Fibroblast of lung (primary cell): ENCODE measurements around the gene CPA4. TPM values are rescaled to one million over a fixed set of nuclear protein-coding genes. Genes with fewer than 3 reads are reported as not detected.

Source experiments
- DNase-seq, 2 donors: peaks; one replicate each; pipeline versions ENCODE4 v3.0.0 to v3.0.0-alpha.2; 2010; ENCODE audit warnings: low read depth in 2 of 2
- H2AFZ ChIP-seq: 2 replicates; pipeline ENCODE4 v1.5.1; 2012; ENCODE audit warnings: low read length, control low read depth, inconsistent platforms
- H3K27ac ChIP-seq: 2 replicates; pipeline ENCODE4 v1.5.1; 2011; ENCODE audit warnings: low read length, control low read depth; ENCODE audit not compliant: insufficient read depth
- H3K27me3 ChIP-seq: 2 replicates; pipeline ENCODE4 v1.5.1; 2011; ENCODE audit warnings: mild to moderate bottlenecking, low read length; ENCODE audit not compliant: control insufficient read depth, insufficient read depth
- H3K36me3 ChIP-seq: 2 replicates; pipeline ENCODE4 v1.5.1; 2011; ENCODE audit warnings: low read length; ENCODE audit not compliant: control insufficient read depth, insufficient read depth
- H3K4me1 ChIP-seq: 2 replicates; pipeline ENCODE4 v1.5.1; 2011; ENCODE audit warnings: low read length; ENCODE audit not compliant: control insufficient read depth, insufficient read depth; ENCODE audit errors: extremely low read depth
- H3K4me2 ChIP-seq: 2 replicates; pipeline ENCODE4 v1.5.1; 2011; ENCODE audit warnings: low read length, control low read depth; ENCODE audit not compliant: insufficient read depth; ENCODE audit errors: extremely low read depth
- H3K4me3 ChIP-seq, 4 experiments: fragments of 200-600 bp in 1 of 4; sonication (generic) in 1 of 4; replicated peaks in 1 of 4; 2 replicates each; pipeline ENCODE4 v1.5.1; 2011 to 2016; ENCODE audit warnings: low read length in 4 of 4, low read depth in 3 of 4, mild to moderate bottlenecking in 3 of 4, control low read depth in 2 of 4, inconsistent platforms in 1 of 4, mixed read lengths in 1 of 4; ENCODE audit not compliant: insufficient read depth in 1 of 4; ENCODE audit errors: control extremely low read depth in 1 of 4
- H3K79me2 ChIP-seq: 2 replicates; pipeline ENCODE4 v1.5.1; 2012; ENCODE audit warnings: mild to moderate bottlenecking, low read length, inconsistent platforms; ENCODE audit not compliant: control insufficient read depth, insufficient read depth
- H3K9ac ChIP-seq: 2 replicates; pipeline ENCODE4 v1.5.1; 2011; ENCODE audit warnings: mild to moderate bottlenecking, low read length, control low read depth; ENCODE audit not compliant: insufficient read depth
- H3K9me3 ChIP-seq: 2 replicates; pipeline ENCODE4 v1.5.1; 2012; ENCODE audit warnings: low read depth, low read length; ENCODE audit not compliant: control insufficient read depth, insufficient read depth
- H4K20me1 ChIP-seq: 2 replicates; pipeline ENCODE4 v1.5.1; 2011; ENCODE audit warnings: low read length; ENCODE audit not compliant: control insufficient read depth, insufficient read depth; ENCODE audit errors: extremely low read depth
- EZH2 ChIP-seq: IDR thresholded peaks from 2 replicates; pipeline ENCODE4 v1.5.1; 2012; ENCODE audit warnings: low read length, control low read depth, mild to moderate bottlenecking; ENCODE audit errors: missing control alignments
- polyA plus RNA-seq, 2 donors: library from polyadenylated mRNA; depleted of rRNA in 1 of 2; stranded (reverse) in 1 of 2; unstranded in 1 of 2; fragments of >200 nt; gene quantifications; 2 replicates each; pipeline ENCODE4 v1.2.1, GENCODE V29; 2011 to 2012; ENCODE audit warnings: missing spikeins in 1 of 2
- total RNA-seq: library from RNA; depleted of rRNA; stranded (reverse); fragments of >200 nt; gene quantifications from 2 replicates; pipeline ENCODE4 v1.2.1, GENCODE V29; 2014
- TF ChIP-seq, protein P1 (sequence below), 2 donors: IDR thresholded peaks in 1 of 2; conservative IDR thresholded peaks in 1 of 2; 1 replicate in 1 of 2; 2 replicates in 1 of 2; pipeline ENCODE4 v1.5.1; 2011 to 2012; ENCODE audit warnings: low read length in 2 of 2, control low read depth in 1 of 2, inconsistent platforms in 1 of 2, low read depth in 1 of 2, mild to moderate bottlenecking in 1 of 2

CPA4 gene
- total and polyA plus RNA-seq, 2 donors (not counting 1 experiment from before 2014, with no cell fraction given), result 6.4 to 48.3 TPM

DNA sequence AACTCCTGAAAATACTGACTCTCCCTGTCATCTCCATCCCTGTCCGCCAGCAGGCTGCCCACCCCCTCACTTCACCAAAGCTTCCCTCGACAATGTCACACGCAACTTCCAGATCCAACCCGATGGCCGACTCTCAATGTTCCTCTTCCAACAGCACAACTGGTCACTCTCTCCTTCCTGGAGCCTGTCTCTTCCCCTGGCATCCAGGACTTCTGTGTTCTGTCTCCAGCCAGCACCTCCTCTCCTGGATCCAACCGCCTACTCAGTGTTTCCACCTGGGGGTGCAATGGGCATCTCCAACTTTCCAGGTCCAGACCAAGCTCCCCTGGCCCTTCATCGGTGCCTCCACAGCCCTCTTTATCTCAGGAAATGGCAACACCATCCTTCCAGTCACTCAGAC, 60.2 kb downstream of the CPA4 start:
- Histone ChIP-seq H3K36me3 (no peaks in the 10 kb centered on the region), H3K27me3 (no peaks in the 10 kb centered on the region), H2AFZ (no peak overlapping the region), H3K9ac (no peak overlapping the region), H3K9me3 (no peaks in the 10 kb centered on the region), H4K20me1 (no peaks in the 10 kb centered on the region), H3K4me3 (no peak overlapping the region), H3K4me2 (no peak overlapping the region), H3K27ac (peak overlapping the region; percentile 81), H3K4me1 (peaks cover 41% of the 10 kb centered on the region), H3K79me2 (no peaks in the 10 kb centered on the region)
- TF ChIP-seq, protein P1, sequence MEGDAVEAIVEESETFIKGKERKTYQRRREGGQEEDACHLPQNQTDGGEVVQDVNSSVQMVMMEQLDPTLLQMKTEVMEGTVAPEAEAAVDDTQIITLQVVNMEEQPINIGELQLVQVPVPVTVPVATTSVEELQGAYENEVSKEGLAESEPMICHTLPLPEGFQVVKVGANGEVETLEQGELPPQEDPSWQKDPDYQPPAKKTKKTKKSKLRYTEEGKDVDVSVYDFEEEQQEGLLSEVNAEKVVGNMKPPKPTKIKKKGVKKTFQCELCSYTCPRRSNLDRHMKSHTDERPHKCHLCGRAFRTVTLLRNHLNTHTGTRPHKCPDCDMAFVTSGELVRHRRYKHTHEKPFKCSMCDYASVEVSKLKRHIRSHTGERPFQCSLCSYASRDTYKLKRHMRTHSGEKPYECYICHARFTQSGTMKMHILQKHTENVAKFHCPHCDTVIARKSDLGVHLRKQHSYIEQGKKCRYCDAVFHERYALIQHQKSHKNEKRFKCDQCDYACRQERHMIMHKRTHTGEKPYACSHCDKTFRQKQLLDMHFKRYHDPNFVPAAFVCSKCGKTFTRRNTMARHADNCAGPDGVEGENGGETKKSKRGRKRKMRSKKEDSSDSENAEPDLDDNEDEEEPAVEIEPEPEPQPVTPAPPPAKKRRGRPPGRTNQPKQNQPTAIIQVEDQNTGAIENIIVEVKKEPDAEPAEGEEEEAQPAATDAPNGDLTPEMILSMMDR (conservative IDR thresholded peaks at IDR 0.05 in 1 of 2, IDR thresholded peaks at IDR 0.05 in 1 of 2; ENCODE audit: low read depth in 1 of 2, low read length in 2 of 2), result no peak
- TF ChIP-seq EZH2, result no peak
- no peak for DNase-seq

DNA sequence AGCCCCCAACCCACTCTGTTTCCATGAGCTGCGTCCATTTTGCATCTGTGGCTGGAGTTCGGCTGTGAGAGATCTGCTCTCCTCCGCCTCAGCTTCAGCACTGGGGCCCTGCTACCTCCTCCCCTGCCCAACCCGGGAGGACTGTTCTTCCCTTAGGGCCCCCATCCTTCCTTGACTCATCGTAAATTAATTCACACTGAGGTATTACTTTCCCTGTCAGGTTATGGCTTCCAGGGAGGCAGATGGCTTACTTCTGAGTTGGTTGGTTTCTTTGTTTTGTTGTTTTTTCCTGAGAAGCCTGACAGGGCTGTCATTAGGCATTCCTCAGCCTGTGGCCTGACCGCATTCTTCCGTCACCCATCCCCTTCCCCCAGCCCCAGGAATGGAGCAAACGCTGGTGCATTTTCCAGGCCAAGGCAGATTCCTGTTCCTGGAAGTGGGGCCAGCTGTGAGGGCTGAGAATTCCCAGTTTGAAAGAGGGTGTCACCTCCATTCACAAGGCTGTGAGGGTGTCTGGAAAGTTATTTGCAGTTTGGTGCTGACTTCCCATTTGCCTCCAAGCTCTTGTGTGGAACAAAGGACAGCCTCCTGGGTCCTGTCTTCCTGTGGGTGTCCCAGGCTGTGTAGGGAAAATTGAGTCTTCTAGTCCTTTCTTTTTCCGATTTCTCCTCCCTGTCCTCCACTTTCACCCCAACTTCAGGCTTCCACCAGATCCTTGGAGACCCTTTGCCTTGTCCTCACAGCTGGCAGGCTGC, 63.3 kb downstream of the CPA4 start:
- peaks cover 29% of the 10 kb centered on the region for H3K4me1 ChIP-seq
- H3K9ac ChIP-seq, result peak overlapping the region; percentile 57
- H3K4me2 ChIP-seq, result peak overlapping the region; percentile 68

DNA sequence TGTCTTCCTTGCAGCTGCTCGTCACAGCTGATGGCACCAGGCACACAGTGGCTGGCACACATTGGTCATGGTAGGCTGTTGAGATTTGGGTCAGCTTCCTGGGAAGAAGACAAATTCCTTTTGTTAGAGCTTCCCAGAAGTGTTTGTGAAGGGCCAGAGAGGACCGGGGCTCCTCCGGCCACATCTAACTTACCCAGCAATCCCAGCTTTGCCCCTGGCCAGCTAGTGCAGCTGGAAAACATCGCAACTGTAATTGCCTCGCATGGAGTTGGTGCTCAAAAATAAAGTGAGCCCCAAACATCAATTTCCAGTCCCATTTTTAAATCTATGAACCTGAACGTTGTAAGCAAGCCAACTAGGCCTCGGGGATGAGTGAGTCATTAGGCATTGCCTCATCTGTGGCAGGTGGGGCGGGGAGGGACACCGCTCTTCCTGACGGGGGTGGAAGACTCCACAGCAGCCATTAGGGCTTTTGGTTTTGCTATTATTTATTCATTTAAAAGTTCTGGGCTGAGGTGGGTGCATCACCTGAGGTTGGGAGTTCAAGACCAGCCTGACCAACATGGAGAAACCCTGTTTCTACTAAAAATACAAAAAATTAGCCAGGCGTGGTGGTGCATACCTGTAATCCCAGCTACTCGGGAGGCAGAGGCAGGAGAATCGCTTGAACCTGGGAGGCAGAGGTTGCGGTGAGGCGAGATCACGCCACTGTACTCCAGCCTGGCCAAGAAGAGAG, 64.1 kb downstream of the CPA4 start:
- Histone ChIP-seq H3K27me3 (no peaks in the 10 kb centered on the region), H3K9ac (peak overlapping the region; percentile 56), H3K27ac (peak overlapping the region; percentile 95), H2AFZ (no peak overlapping the region), H3K9me3 (no peaks in the 10 kb centered on the region), H3K4me1 (peaks cover 24% of the 10 kb centered on the region), H3K4me3 (no peak overlapping the region), H3K4me2 (peak overlapping the region; percentile 47), H4K20me1 (no peaks in the 10 kb centered on the region), H3K36me3 (no peaks in the 10 kb centered on the region), H3K79me2 (no peaks in the 10 kb centered on the region)
- peak; percentile 85 to 94 for DNase-seq
- TF ChIP-seq, protein P1 (conservative IDR thresholded peaks at IDR 0.05 in 1 of 2, IDR thresholded peaks at IDR 0.05 in 1 of 2; ENCODE audit: low read depth in 1 of 2, low read length in 2 of 2), result no peak
- TF ChIP-seq EZH2, result no peak

More for the DNA sequence above, 63.3 kb downstream of the CPA4 start:
- H3K27ac ChIP-seq, result peak overlapping the region; percentile 95
- no peak overlapping the region for H2AFZ ChIP-seq
- H3K79me2 ChIP-seq, result no peaks in the 10 kb centered on the region
- TF ChIP-seq EZH2, result no peak
- TF ChIP-seq, protein P1 (conservative IDR thresholded peaks at IDR 0.05 in 1 of 2, IDR thresholded peaks at IDR 0.05 in 1 of 2; ENCODE audit: low read depth in 1 of 2, low read length in 2 of 2), result no peak
- H3K9me3 ChIP-seq, result no peaks in the 10 kb centered on the region
- peak; percentile 93 to 100 for DNase-seq
- H3K27me3 ChIP-seq, result no peaks in the 10 kb centered on the region
- no peak overlapping the region for H3K4me3 ChIP-seq
- H3K36me3 ChIP-seq, result no peaks in the 10 kb centered on the region
- H4K20me1 ChIP-seq, result no peaks in the 10 kb centered on the region
